DOHH2 (cell line): ENCODE results near the gene RUSF1.

Experiments used
- H3F3A ChIP-seq: fragments of 200-600 bp; sonication (generic), shearing (Covaris generic); 2 replicates; pipeline ENCODE4 v1.6.0; 2016; ENCODE audit warnings: antibody characterized with exemption, mild to moderate bottlenecking; ENCODE audit not compliant: control insufficient read depth, insufficient read depth
- H3K27ac ChIP-seq: fragments of 200-600 bp; sonication (generic); 2 replicates; pipeline ENCODE4 v1.5.1; 2014; ENCODE audit warnings: low read depth, mild to moderate bottlenecking, low read length, moderate library complexity
- H3K27me3 ChIP-seq: fragments of 200-600 bp; sonication (generic); 2 replicates; pipeline ENCODE4 v1.6.1; 2014; ENCODE audit warnings: mild to moderate bottlenecking, low read length, mixed read lengths; ENCODE audit not compliant: control insufficient read depth
- H3K36me3 ChIP-seq: fragments of 200-600 bp; sonication (generic); 2 replicates; pipeline ENCODE4 v1.6.1; 2014; ENCODE audit warnings: mild to moderate bottlenecking, low read length, moderate library complexity, mixed read lengths; ENCODE audit not compliant: control insufficient read depth
- H3K4me1 ChIP-seq: fragments of 200-600 bp; sonication (generic); 2 replicates; pipeline ENCODE4 v1.6.1; 2014; ENCODE audit warnings: mild to moderate bottlenecking, low read length, mixed read lengths; ENCODE audit not compliant: control insufficient read depth
- H3K4me2 ChIP-seq: fragments of 200-600 bp; sonication (generic); 2 replicates; pipeline ENCODE4 v1.6.0; 2014; ENCODE audit warnings: mild to moderate bottlenecking, low read length, moderate library complexity
- H3K4me3 ChIP-seq: fragments of 200-600 bp; sonication (generic); 2 replicates; pipeline ENCODE4 v1.5.1; 2014; ENCODE audit warnings: mild to moderate bottlenecking, low read length, mixed read lengths
- H3K79me2 ChIP-seq: fragments of 200-600 bp; sonication (generic); 2 replicates; pipeline ENCODE4 v1.6.1; 2014; ENCODE audit warnings: mild to moderate bottlenecking, low read length, mixed read lengths; ENCODE audit not compliant: control insufficient read depth
- H3K9me2 ChIP-seq: fragments of 200-600 bp; sonication (generic); replicated peaks from 2 replicates; pipeline ENCODE4 v1.6.1; 2014; ENCODE audit warnings: mild to moderate bottlenecking, low read length, mixed read lengths; ENCODE audit not compliant: control insufficient read depth
- H3K9me3 ChIP-seq: fragments of 200-600 bp; sonication (generic); 2 replicates; pipeline ENCODE4 v1.6.1; 2014; ENCODE audit warnings: antibody characterized with exemption, low read length, mixed read lengths; ENCODE audit not compliant: control insufficient read depth, insufficient read depth
- H4K20me1 ChIP-seq: fragments of 200-600 bp; sonication (generic); 2 replicates; pipeline ENCODE4 v1.6.0; 2014; ENCODE audit warnings: low read depth, mild to moderate bottlenecking, antibody characterized with exemption, low read length, moderate library complexity; ENCODE audit not compliant: control insufficient read depth, insufficient read depth
- EZH2phosphoT487 ChIP-seq: fragments of 200-600 bp; sonication (generic); IDR thresholded peaks from 2 replicates; pipeline ENCODE4 v1.6.1; 2017; ENCODE audit warnings: borderline replicate concordance, mild to moderate bottlenecking, antibody characterized with exemption, low read length, moderate library complexity, mixed read lengths
- TF ChIP-seq, protein P1 (sequence below): fragments of 200-600 bp; sonication (generic); IDR thresholded peaks from one replicate; pipeline ENCODE4 v1.5.1; 2014; ENCODE audit warnings: antibody characterized with exemption, mild to moderate bottlenecking, low read depth, low read length; ENCODE audit not compliant: poor library complexity, severe bottlenecking

RUSF1 gene

DNA sequence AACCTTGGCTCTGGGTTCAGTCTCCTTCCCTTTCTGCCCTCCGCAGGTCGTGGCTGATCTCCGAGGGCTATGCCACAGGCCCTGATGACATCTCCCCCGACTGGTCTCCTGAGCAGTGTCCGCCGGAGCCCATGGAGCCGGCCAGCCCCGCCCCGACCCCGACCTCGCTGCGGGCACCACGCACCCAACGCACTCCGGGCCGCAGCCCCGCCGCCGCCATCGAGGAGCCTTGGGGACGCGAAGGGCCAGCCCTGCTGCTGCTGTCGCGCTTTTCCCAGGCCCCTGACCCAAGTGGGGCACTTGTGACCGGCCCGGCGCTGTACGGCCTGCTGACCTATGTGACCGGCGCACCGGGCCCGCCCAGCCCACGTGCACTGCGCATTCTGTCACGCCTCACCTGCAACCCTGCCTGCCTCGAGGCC lies 43.8 kb downstream of the RUSF1 start:
- Histone ChIP-seq H3K36me3 (no peaks in the 10 kb centered on the region), H3K4me1 (peaks cover 18% of the 10 kb centered on the region), H4K20me1 (peaks cover 6% of the 10 kb centered on the region), H3K27ac (no peak overlapping the region), H3K27me3 (no peaks in the 10 kb centered on the region; the same call in 1 of the 2 replicates), H3K9me3 (no peaks in the 10 kb centered on the region), H3F3A (no peaks in the 10 kb centered on the region), H3K4me3 (no peak overlapping the region), H3K4me2 (no peak overlapping the region), H3K79me2 (0 out of 2 replicates have a peak, but pooled peaks cover 4% of the 10 kb centered on the region), H3K9me2 (no peaks in the 10 kb centered on the region)
- TF ChIP-seq, protein P1, sequence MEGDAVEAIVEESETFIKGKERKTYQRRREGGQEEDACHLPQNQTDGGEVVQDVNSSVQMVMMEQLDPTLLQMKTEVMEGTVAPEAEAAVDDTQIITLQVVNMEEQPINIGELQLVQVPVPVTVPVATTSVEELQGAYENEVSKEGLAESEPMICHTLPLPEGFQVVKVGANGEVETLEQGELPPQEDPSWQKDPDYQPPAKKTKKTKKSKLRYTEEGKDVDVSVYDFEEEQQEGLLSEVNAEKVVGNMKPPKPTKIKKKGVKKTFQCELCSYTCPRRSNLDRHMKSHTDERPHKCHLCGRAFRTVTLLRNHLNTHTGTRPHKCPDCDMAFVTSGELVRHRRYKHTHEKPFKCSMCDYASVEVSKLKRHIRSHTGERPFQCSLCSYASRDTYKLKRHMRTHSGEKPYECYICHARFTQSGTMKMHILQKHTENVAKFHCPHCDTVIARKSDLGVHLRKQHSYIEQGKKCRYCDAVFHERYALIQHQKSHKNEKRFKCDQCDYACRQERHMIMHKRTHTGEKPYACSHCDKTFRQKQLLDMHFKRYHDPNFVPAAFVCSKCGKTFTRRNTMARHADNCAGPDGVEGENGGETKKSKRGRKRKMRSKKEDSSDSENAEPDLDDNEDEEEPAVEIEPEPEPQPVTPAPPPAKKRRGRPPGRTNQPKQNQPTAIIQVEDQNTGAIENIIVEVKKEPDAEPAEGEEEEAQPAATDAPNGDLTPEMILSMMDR, result no peak
- no peak for TF ChIP-seq EZH2phosphoT487

DNA sequence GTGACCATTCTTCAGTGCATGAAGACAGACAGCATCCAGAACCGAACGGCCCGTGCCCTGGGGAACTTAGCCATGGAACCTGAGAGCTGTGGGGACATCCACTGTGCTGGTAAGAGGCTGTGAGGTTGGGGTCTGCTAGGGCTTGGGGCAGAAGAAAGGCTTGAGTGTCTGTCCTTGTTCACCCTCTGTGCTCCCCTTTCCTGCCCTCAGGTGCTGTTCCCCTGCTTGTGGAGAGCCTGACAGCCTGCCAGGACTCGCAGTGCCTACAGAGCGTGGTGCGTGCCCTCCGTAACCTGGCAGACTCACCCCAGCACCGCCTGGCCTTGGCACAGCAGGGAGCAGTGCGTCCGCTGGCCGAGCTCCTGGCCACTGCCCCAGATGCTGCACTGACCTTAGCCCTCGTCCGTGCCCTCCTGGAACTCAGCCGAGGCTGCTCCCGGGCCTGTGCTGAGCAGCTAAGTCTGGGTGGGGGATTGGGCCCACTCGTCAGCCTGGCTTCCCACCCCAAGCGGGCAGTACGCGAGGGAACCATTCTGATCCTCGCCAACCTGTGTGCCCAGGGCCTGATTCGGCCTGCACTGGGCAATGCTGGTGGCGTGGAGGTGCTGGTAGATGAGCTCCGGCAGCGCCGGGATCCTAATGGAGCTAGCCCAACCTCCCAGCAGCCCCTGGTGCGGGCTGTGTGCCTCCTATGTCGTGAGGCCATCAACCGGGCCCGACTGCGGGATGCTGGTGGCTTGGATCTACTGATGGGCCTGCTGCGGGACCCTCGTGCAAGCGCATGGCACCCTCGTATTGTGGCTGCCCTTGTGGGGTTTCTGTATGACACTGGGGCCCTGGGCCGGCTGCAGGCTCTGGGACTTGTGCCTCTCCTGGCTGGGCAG lies 46.0 kb downstream of the RUSF1 start:
- Histone ChIP-seq H3K4me3 (no peak overlapping the region), H3K9me3 (no peaks in the 10 kb centered on the region), H3K27me3 (no peaks in the 10 kb centered on the region; the same call in 1 of the 2 replicates), H4K20me1 (peaks cover 13% of the 10 kb centered on the region), H3K4me2 (no peak overlapping the region), H3K79me2 (peaks cover 22% of the 10 kb centered on the region), H3K27ac (no peak overlapping the region), H3K4me1 (peaks cover 25% of the 10 kb centered on the region), H3F3A (no peaks in the 10 kb centered on the region), H3K9me2 (no peaks in the 10 kb centered on the region), H3K36me3 (peaks cover 11% of the 10 kb centered on the region)
- TF ChIP-seq, protein P1, result no peak
- TF ChIP-seq EZH2phosphoT487, result no peak

DNA sequence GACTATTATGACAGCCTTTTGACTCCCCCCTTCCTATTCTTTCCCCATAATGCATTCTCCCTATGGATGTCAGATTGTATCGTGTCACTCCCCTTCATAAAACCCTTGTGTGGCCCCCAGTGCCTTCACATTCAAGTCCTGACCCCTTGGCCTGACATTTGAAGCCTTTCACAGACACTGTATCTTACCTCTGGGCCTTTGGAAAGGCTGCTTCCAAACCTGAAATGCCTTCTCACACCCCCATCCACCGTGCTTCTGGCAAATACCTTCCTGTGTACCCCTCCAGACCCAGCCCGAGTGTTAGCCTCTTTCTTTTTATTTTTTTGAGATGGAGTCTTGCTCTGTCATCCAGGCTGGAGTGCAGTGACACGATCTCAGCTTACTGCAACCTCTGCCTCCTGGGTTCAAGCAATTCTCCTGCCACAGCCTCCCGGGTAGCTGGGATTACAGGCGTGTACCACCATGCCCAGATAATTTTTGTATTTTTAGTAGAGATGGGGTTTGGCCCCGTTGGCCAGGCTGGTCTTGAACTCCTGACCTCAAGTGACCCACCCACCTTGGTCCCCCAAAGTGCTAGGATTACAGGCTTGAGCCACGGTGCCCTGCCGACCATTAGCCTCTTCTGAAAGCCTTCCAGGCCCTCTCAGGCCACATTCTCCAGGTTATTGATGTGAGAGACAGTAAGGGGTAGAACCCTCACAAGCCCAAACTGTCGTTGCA lies 46.8 kb downstream of the RUSF1 start:
- no peaks in the 10 kb centered on the region for H3K9me2 ChIP-seq
- TF ChIP-seq, protein P1, result no peak
- no peak for TF ChIP-seq EZH2phosphoT487
- no peaks in the 10 kb centered on the region for H3K9me3 ChIP-seq
- H3F3A ChIP-seq, result no peaks in the 10 kb centered on the region
- no peak overlapping the region for H3K4me2 ChIP-seq
- peaks cover 11% of the 10 kb centered on the region for H3K36me3 ChIP-seq
- peaks cover 23% of the 10 kb centered on the region for H3K4me1 ChIP-seq
- no peak overlapping the region for H3K27ac ChIP-seq
- H4K20me1 ChIP-seq, result peaks cover 16% of the 10 kb centered on the region
- peaks cover 30% of the 10 kb centered on the region for H3K79me2 ChIP-seq
- no peaks in the 10 kb centered on the region; the same call in 1 of the 2 replicates for H3K27me3 ChIP-seq
- H3K4me3 ChIP-seq, result no peak overlapping the region
